Uterus (tissue), 4 donors: ENCODE results near the gene LIN7C. TPM values are rescaled to one million over a fixed set of nuclear protein-coding genes. Genes with fewer than 3 reads are reported as not detected.

Experiments used
- DNase-seq, 2 donors: peaks; one replicate each; pipeline ENCODE4 v3.0.0-alpha.2; 2019 to 2020
- H3K27ac ChIP-seq, 2 donors: fragments of 200-600 bp; sonication (generic); 1 replicate in 1 of 2; 2 replicates in 1 of 2; pipeline ENCODE4 v1.5.1; 2016 to 2018
- H3K27me3 ChIP-seq, 2 donors: fragments of 200-600 bp; sonication (generic); one replicate each; pipeline ENCODE4 v1.5.1; 2018 to 2019; ENCODE audit warnings: control low read depth in 1 of 2
- H3K36me3 ChIP-seq, 2 donors: fragments of 200-600 bp; sonication (generic); one replicate each; pipeline ENCODE4 v1.5.1; 2019; ENCODE audit warnings: control low read depth in 1 of 2
- H3K4me1 ChIP-seq, 2 donors: fragments of 200-600 bp; sonication (generic); one replicate each; pipeline ENCODE4 v1.5.1; 2018 to 2019; ENCODE audit warnings: control low read depth in 1 of 2
- H3K4me3 ChIP-seq, 2 donors: fragments of 200-600 bp; sonication (generic); 1 replicate in 1 of 2; 2 replicates in 1 of 2; pipeline ENCODE4 v1.5.1; 2018 to 2019; ENCODE audit warnings: mild to moderate bottlenecking in 1 of 2
- H3K9me3 ChIP-seq, 2 donors: fragments of 200-600 bp; sonication (generic); one replicate each; pipeline ENCODE4 v1.5.1; 2019; ENCODE audit warnings: control low read depth in 1 of 2
- CTCF ChIP-seq, 4 experiments: fragments of 200-600 bp in 2 of 4; fragments of 450-650 bp in 2 of 4; sonication (generic) in 2 of 4; IDR thresholded peaks; one replicate each; pipeline ENCODE4 v1.5.1; 2016 to 2019; ENCODE audit warnings: antibody characterized with exemption in 4 of 4, mild to moderate bottlenecking in 2 of 4, moderate library complexity in 1 of 4
- POLR2A ChIP-seq, 2 donors: fragments of 450-650 bp; IDR thresholded peaks; one replicate each; pipeline ENCODE4 v1.6.1; 2016; ENCODE audit warnings: antibody characterized with exemption in 2 of 2, mild to moderate bottlenecking in 1 of 2, moderate library complexity in 1 of 2
- intact Hi-C: fragments of 100-400 bp; cut with DNase I; formaldehyde crosslinking; loops from one replicate; pipeline ENCODE4 v1.15.1; 2023; ENCODE audit warnings: low total_unique reads
- total RNA-seq, 4 donors: library from RNA; depleted of rRNA in 3 of 4; stranded (reverse); fragments of >200 nt in 3 of 4; gene quantifications; one replicate each; pipeline versions ENCODE4 v1.1.0 to v1.2.4, GENCODE V29; 2014 to 2023
- donor health status: DM: yes; HTN: yes; CAD: no.

Gene LIN7C
- total RNA-seq, 4 donors from 2014 or later, result 11.8 to 98.0 (median 45.5) TPM

GRCh38 chr11:27464289-27464696 lies 42.3 kb downstream of the LIN7C start:
- H3K9me3 ChIP-seq, result no peaks in the 10 kb centered on the region
- no peaks in the 10 kb centered on the region for H3K36me3 ChIP-seq
- no peak overlapping the region for H3K4me3 ChIP-seq
- H3K4me1 ChIP-seq, result no peaks in the 10 kb centered on the region
- H3K27ac ChIP-seq, result peak overlapping the region in 1 of 2 donors; percentile 38
- TF ChIP-seq POLR2A (IDR thresholded peaks at IDR 0.05), result no peak
- no peak for TF ChIP-seq CTCF (IDR thresholded peaks at IDR 0.05)
- H3K27me3 ChIP-seq, result no peaks in the 10 kb centered on the region
- intact Hi-C loops, result no loop called here
- no peak for DNase-seq

DNA sequence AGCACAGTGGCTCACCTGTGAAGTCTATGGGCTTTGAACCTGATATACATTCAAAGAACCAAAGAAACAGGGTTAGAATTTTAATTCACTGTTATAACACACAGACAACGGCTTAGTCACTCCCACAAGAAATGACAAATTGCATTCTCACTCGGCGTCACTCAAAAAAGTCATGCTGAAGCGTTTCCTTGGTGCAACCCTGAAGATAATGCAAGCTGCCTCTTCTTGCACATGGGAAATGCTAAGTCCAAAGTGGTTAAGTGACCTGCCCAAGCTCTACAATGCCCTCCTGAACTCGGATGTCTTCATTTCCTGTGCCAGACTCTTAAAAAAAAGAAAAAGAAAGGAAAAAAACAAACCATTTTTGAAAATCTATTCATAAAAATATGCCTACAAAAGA lies 44.0 kb downstream of the LIN7C start:
- H3K4me1 ChIP-seq, result no peaks in the 10 kb centered on the region

GRCh38 chr11:27460158-27460978 lies 46.2 kb downstream of the LIN7C start:
- Histone ChIP-seq H3K27ac (no peak overlapping the region), H3K9me3 (no peaks in the 10 kb centered on the region), H3K27me3 (no peaks in the 10 kb centered on the region), H3K4me3 (no peak overlapping the region), H3K4me1 (no peaks in the 10 kb centered on the region), H3K36me3 (no peaks in the 10 kb centered on the region)
- TF ChIP-seq POLR2A (IDR thresholded peaks at IDR 0.05) (no peak), CTCF (IDR thresholded peaks at IDR 0.05) (no peak)
- DNase-seq, result no peak
- intact Hi-C loops, result no loop called here

More for the DNA sequence above, 44.0 kb downstream of the LIN7C start:
- no peaks in the 10 kb centered on the region for H3K36me3 ChIP-seq
- no peak for DNase-seq
- no peaks in the 10 kb centered on the region for H3K9me3 ChIP-seq
- no peak for TF ChIP-seq CTCF (IDR thresholded peaks at IDR 0.05)
- TF ChIP-seq POLR2A (IDR thresholded peaks at IDR 0.05), result no peak
- H3K4me3 ChIP-seq, result no peak overlapping the region
- no peak overlapping the region for H3K27ac ChIP-seq
- no peaks in the 10 kb centered on the region for H3K27me3 ChIP-seq
- intact Hi-C loops, result no loop called here

- H3K4me3 ChIP-seq, result no peak overlapping the region
- H3K27ac ChIP-seq, result no peak overlapping the region
- no peaks in the 10 kb centered on the region for H3K36me3 ChIP-seq
- no peak for DNase-seq
- H3K27me3 ChIP-seq, result no peaks in the 10 kb centered on the region
- TF ChIP-seq CTCF (IDR thresholded peaks at IDR 0.05) (no peak), POLR2A (IDR thresholded peaks at IDR 0.05) (no peak)
- H3K9me3 ChIP-seq, result no peaks in the 10 kb centered on the region
- intact Hi-C loops, result no loop called here
- H3K4me1 ChIP-seq, result no peaks in the 10 kb centered on the region
Measured at GRCh38 chr11:27459191-27459590, 47.4 kb downstream of the LIN7C start.

DNA sequence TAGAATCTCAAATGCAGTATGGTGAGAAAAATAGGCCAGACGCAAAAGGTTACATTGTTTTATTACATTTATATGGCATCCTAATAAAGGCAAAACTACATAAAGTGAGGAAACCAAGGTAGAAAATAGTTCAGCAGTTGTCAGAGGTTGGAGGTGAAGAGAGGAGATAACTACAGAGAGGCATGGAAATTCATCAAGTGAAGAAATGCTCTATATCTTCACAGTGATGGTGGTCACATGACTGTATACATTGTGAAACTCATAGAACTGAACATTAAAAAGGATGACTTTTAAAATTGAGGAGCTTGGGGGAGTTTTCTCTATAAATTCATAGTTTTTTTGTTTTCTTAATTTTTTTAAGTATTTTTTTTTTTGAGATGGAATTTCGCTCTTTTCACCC lies 48.4 kb downstream of the LIN7C start:
- no peaks in the 10 kb centered on the region for H3K9me3 ChIP-seq
- TF ChIP-seq POLR2A (IDR thresholded peaks at IDR 0.05) (no peak), CTCF (IDR thresholded peaks at IDR 0.05) (no peak)
- no peak overlapping the region for H3K4me3 ChIP-seq
- no peaks in the 10 kb centered on the region for H3K4me1 ChIP-seq
- H3K27ac ChIP-seq, result no peak overlapping the region
- DNase-seq, result no peak
- intact Hi-C loops, result no loop called here
- H3K36me3 ChIP-seq, result no peaks in the 10 kb centered on the region
- no peaks in the 10 kb centered on the region for H3K27me3 ChIP-seq
